Measurements from ENCODE around the gene FAM120B. TPM values are rescaled to one million over a fixed set of nuclear protein-coding genes. Genes with fewer than 3 reads are reported as not detected.
A peak's percentile ranks its signal among the peaks of the same experiment; 100 is the strongest.

FAM120B gene
- total RNA-seq, 4 donors from 2014 or later, result 24.6 to 40.3 (median 31.9) TPM

DNA sequence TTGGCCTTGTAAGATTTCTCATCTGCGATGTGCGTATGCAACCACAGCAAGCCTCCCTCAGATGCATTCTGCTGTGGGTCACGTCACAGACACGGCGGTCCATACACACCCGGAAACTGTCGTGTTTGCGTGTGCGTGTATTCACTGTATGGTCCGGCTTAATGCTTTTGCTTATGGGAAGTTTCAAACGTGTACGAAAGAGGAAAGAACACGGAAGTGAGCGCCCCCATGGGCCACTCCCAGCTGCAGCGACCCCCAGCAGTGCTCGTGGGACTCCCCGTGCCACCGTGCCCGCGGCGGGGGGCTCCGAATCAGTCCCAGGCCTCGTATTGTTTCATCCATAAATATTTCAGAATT is 25.9 kb upstream of the FAM120B start:
- TF ChIP-seq POLR2AphosphoS5 (IDR thresholded peaks at IDR 0.05) (no peak), POLR2A (IDR thresholded peaks at IDR 0.05) (no peak), EP300 (IDR thresholded peaks at IDR 0.05) (no peak)
- TF ChIP-seq, protein P1, sequence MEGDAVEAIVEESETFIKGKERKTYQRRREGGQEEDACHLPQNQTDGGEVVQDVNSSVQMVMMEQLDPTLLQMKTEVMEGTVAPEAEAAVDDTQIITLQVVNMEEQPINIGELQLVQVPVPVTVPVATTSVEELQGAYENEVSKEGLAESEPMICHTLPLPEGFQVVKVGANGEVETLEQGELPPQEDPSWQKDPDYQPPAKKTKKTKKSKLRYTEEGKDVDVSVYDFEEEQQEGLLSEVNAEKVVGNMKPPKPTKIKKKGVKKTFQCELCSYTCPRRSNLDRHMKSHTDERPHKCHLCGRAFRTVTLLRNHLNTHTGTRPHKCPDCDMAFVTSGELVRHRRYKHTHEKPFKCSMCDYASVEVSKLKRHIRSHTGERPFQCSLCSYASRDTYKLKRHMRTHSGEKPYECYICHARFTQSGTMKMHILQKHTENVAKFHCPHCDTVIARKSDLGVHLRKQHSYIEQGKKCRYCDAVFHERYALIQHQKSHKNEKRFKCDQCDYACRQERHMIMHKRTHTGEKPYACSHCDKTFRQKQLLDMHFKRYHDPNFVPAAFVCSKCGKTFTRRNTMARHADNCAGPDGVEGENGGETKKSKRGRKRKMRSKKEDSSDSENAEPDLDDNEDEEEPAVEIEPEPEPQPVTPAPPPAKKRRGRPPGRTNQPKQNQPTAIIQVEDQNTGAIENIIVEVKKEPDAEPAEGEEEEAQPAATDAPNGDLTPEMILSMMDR (IDR thresholded peaks at IDR 0.05), result no peak
- H3K9me3 ChIP-seq, result no peaks in the 10 kb centered on the region
- peaks cover 0 to 18% (median 14%) of the 10 kb centered on the region in 3 donors for H3K4me1 ChIP-seq
- peak overlapping the region in 1 of 2 donors; percentile 31 for H3K4me3 ChIP-seq
- peak overlapping the region in 1 of 4 donors; percentile 64 for H3K27ac ChIP-seq
- no peak for ATAC-seq
- WGBS, 2 donors (ENCODE audit: low coverage in 1 of 2), result 68 to 82% methylated on average over 7 to 9 of the region's 23 CpGs
- peaks cover 0 to 34% of the 10 kb centered on the region in 2 donors for H3K36me3 ChIP-seq
- H3K27me3 ChIP-seq, result no peaks in the 10 kb centered on the region

DNA sequence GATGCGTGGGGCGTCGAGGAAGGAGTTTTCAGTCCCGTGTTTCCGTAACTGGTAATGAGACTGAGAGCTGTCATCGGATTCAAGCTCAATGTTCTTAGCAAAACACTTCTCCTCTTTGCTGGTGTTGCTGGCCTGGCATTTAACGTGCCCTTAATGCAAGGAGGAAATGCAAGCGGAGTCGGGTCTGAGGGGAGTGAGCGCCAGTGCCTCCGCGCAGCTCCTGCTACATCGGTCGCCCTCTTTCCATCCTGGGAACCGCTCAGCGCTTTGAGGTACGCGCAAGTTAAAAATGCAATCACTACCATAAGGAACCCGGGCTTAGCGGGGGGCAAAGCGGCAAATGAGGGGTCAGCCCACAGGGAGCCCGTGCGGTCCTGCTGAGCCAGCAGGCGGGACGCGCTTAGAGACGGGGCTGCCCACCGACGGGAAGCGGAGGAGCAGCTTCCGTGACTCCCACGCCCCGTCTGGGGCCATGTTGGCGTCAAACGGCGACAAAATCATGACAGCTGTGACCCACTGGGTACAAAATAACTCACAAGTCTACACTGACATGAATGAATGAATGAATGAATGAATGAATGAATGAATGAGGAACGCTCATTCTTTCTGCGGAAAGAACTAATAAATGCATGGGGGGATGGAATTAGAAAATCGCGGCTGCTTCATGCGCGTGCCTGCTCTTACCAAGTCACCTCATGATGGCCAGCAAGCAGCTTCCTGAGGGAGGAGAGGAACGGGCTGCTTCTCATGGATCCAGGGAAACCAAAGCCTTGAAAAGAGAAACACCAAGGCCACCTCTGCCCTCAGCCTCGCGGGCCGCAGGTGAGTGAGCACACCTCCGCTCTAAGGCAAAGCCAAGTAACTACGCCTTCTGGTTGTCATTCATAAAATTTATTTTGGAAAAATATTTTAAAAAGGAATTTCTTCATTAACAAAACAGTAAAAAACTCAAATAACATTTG is 24.9 kb upstream of the FAM120B start:
- Histone ChIP-seq H3K9me3 (no peaks in the 10 kb centered on the region), H3K36me3 (peaks cover 0 to 36% of the 10 kb centered on the region in 2 donors), H3K27me3 (peaks cover 1% of the 10 kb centered on the region), H3K4me3 (no peak overlapping the region), H3K4me1 (peaks cover 0 to 13% (median 6%) of the 10 kb centered on the region in 3 donors), H3K27ac (no peak overlapping the region)
- 95 to 96% methylated on average over 18 to 23 of the region's 48 CpGs for WGBS, 2 donors (ENCODE audit: low coverage in 1 of 2)
- TF ChIP-seq EP300 (IDR thresholded peaks at IDR 0.05), result no peak
- no peak for TF ChIP-seq POLR2A (IDR thresholded peaks at IDR 0.05)
- TF ChIP-seq, protein P1 (IDR thresholded peaks at IDR 0.05), result no peak
- TF ChIP-seq POLR2AphosphoS5 (IDR thresholded peaks at IDR 0.05), result no peak
- ATAC-seq, result no peak

DNA sequence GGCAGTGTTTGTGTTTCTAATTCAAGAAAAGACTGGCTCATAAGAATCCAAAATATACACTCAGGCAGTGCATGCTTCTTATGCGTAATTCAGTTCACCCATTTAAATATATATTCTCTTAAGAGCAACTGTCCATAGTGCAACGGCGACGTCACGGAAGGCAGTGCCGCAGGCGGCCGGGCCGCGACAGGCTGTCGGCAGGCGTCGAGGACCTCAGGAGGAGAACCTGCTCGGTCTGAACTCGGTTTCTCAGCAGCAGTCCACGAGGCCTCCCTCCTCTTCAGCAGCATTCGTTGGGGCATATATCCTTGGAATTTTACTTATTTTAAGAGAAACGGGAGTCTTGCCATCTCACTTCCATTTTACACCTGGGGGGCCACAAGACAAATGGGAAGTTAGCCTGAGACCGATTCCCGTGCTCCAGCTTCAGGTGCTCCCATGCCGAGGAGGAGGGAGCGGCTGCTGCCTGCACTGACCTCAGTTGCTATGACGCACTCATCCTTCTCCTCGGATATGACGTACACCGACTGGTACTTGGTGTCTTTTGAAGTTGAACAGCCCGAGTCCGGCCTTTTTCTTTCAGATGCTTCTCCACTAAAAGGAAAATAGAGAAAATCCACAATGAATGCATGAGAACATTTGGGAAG is 23.9 kb upstream of the FAM120B start:
- H3K4me3 ChIP-seq, result no peak overlapping the region
- WGBS, 2 donors (ENCODE audit: low coverage in 1 of 2), result 83 to 85% methylated on average over 6 to 17 of the region's 28 CpGs
- ATAC-seq, result no peak
- no peak for TF ChIP-seq POLR2AphosphoS5 (IDR thresholded peaks at IDR 0.05)
- no peak for TF ChIP-seq POLR2A (IDR thresholded peaks at IDR 0.05)
- no peak for TF ChIP-seq EP300 (IDR thresholded peaks at IDR 0.05)
- TF ChIP-seq, protein P1 (IDR thresholded peaks at IDR 0.05), result no peak
- no peak overlapping the region for H3K27ac ChIP-seq
- H3K36me3 ChIP-seq, result peaks cover 0 to 36% of the 10 kb centered on the region in 2 donors
- no peaks in the 10 kb centered on the region for H3K9me3 ChIP-seq
- H3K4me1 ChIP-seq, result peaks cover 0 to 15% (median 4%) of the 10 kb centered on the region in 3 donors
- H3K27me3 ChIP-seq, result peaks cover 11% of the 10 kb centered on the region

DNA sequence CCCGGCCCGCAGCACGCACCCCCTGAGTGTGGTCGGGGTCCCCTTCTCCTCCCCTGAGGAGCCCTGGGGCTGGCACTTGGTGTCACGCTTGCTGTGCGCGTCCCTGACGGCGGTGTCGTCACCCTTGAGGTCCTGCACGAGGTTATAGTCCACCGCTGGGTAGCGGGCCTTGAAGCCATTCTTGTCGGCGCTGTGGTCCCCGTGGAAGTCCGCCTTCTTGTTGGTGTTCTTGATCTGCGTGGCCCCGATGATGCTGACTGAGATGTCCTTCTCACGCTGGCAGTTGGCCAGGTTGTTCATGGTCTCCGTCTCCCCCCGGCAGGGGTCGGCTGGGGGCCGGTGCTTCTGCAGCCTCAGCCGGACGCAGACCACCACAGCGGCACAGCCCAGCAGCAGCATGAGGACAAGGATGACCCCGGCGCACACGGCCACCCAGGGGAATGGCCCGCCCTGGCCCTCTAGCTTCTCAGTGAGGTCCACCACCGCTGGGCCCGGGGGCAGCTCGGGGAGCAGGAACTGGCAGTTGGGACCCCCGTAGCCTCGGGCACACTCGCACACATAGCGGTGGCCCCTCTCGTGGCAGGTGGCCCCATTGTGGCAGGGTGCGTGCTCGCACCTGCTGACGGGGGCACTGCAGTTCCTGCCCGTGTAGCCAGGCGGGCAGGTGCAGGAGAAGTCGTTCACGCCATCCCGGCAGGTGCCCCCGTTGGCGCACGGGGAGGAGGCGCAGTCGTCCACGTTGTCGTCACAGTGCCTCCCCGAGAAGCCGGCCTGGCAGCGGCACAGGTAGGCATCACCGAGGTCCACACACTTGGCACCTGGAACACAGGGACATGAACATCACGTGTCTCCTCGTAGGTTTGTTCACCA is 23.1 kb upstream of the FAM120B start:
- Histone ChIP-seq H3K4me3 (no peak overlapping the region), H3K36me3 (peaks cover 0 to 40% of the 10 kb centered on the region in 2 donors), H3K4me1 (peaks cover 0 to 24% (median 7%) of the 10 kb centered on the region in 3 donors), H3K9me3 (no peaks in the 10 kb centered on the region), H3K27ac (no peak overlapping the region), H3K27me3 (peaks cover 20% of the 10 kb centered on the region)
- 97 to 100% methylated on average over 3 to 12 of the region's 60 CpGs for WGBS, 2 donors (ENCODE audit: low coverage in 1 of 2)
- TF ChIP-seq POLR2A (IDR thresholded peaks at IDR 0.05) (no peak), EP300 (IDR thresholded peaks at IDR 0.05) (no peak), POLR2AphosphoS5 (IDR thresholded peaks at IDR 0.05) (no peak)
- TF ChIP-seq, protein P1 (IDR thresholded peaks at IDR 0.05), result no peak
- no peak for ATAC-seq

All from gastroesophageal sphincter (tissue), 4 donors.